Astrocyte of the cerebellum (primary cell): ENCODE data around the gene STARD13.
A peak's percentile ranks its signal among the peaks of the same experiment; 100 is the strongest.

Experiments
- DNase-seq: peaks from one replicate; pipeline ENCODE4 v3.0.0-alpha.2; 2011; ENCODE audit warnings: low read depth
- H3K4me3 ChIP-seq: 2 replicates; pipeline ENCODE4 v1.5.1; 2011; ENCODE audit warnings: mild to moderate bottlenecking, low read depth, low read length, moderate library complexity
- in situ Hi-C: cut with HindIII; loops from 2 replicates; pipeline ENCODE4 v1.10.0; 2017; ENCODE audit warnings: low sequenced_read_pairs
- TF ChIP-seq, protein P1 (sequence below): IDR thresholded peaks from 2 replicates; pipeline ENCODE4 v1.5.1; 2012; ENCODE audit warnings: low read length, low read depth, moderate library complexity, mild to moderate bottlenecking; ENCODE audit errors: missing control alignments

Gene STARD13

DNA sequence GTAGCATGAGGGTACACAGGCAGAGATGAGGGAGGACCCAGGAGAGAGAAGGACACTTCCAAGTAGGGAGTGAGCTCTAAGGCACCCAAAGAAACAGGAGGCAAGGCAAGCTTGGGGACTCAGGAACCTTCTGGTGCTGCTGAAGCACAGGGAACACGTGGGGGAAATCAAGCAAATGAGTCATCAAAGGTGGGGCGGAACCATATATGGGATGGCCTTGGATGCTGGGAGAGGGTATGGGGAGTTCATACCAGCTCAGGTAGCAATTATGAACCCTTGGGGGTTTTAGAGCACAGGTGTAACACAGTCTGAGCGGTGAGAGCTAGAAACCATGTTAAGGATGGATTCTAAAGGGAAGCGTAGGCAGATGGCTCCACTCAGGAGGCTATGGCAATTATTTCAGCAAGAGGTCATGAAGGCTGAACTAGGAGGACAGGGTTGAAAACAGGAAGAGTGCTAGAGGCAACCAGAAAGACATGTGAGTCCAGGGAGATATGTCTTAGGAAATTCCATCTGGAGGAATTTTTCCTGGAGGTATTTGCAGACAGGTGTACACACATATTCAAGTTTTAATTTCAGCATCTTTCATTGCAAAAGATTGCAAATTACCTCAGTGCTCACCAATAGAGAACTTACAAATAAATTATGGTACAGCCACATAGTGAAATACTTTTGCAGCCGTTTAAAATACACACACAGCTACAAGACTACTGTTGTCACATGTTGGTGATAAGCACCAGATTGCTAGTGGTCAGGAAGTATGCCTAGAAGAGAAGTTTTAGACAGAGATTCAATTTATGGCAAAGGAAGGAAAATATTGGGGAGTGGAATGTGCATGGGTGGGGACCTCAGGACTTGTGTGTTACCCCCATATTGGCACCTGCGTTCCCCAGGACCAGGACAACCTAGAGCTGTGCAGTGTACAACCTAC is 77.0 kb downstream of the STARD13 start:
- TF ChIP-seq, protein P1, sequence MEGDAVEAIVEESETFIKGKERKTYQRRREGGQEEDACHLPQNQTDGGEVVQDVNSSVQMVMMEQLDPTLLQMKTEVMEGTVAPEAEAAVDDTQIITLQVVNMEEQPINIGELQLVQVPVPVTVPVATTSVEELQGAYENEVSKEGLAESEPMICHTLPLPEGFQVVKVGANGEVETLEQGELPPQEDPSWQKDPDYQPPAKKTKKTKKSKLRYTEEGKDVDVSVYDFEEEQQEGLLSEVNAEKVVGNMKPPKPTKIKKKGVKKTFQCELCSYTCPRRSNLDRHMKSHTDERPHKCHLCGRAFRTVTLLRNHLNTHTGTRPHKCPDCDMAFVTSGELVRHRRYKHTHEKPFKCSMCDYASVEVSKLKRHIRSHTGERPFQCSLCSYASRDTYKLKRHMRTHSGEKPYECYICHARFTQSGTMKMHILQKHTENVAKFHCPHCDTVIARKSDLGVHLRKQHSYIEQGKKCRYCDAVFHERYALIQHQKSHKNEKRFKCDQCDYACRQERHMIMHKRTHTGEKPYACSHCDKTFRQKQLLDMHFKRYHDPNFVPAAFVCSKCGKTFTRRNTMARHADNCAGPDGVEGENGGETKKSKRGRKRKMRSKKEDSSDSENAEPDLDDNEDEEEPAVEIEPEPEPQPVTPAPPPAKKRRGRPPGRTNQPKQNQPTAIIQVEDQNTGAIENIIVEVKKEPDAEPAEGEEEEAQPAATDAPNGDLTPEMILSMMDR: no peak
- no peak for DNase-seq
- in situ Hi-C loops: no loop called here
- H3K4me3 ChIP-seq: no peak overlapping the region

GRCh38 chr13:33207615-33207961 is 78.0 kb downstream of the STARD13 start:
- H3K4me3 ChIP-seq: no peak overlapping the region
- in situ Hi-C loops: no loop called here
- DNase-seq: no peak
- TF ChIP-seq, protein P1: no peak

GRCh38 chr13:33206945-33207614 is 78.5 kb downstream of the STARD13 start:
- in situ Hi-C loops: no loop called here
- TF ChIP-seq, protein P1: no peak
- no peak for DNase-seq
- H3K4me3 ChIP-seq: no peak overlapping the region

GRCh38 chr13:33206425-33206824 is 79.1 kb downstream of the STARD13 start:
- TF ChIP-seq, protein P1: no peak
- no peak overlapping the region for H3K4me3 ChIP-seq
- no peak for DNase-seq
- in situ Hi-C loops: no loop called here

DNA sequence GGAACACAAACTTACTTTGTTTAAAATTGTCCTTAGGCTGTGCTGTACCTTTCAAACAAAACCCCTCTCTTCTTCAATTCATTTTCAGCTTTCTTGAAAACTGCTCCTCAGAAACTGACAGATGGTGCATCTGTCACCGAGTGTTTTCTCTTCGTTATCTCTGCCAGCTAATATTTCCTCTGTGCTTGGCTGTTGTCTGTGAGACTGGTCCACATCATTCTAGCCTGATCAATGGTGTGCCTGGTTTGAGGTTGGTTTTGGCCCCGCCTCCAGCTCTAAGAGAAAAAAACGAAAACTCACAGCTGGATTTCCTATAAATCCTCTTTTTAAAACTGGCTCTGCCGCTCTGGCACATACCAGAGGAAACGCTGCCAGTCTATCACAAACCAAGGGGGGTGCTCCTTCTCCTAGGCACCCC is 79.7 kb downstream of the STARD13 start:
- peak overlapping the region; percentile 9 for H3K4me3 ChIP-seq
- in situ Hi-C loops: no loop called here
- DNase-seq: no peak
- TF ChIP-seq, protein P1: no peak

- in situ Hi-C loops: no loop called here
- TF ChIP-seq, protein P1: no peak
- DNase-seq: no peak
- no peak overlapping the region for H3K4me3 ChIP-seq
These were observed 80.3 kb downstream of the STARD13 start for GRCh38 chr13:33205224-33205623.
